Lower leg skin (tissue), 4 donors: Measurements from ENCODE around the gene EPB41L2. TPM values are rescaled to one million over a fixed set of nuclear protein-coding genes. Genes with fewer than 3 reads are reported as not detected.
"Not testable (repeated sequence)": the region's sequence is repeated elsewhere in the genome, so short reads cannot be mapped to it uniquely, and the experiment has no call there.

ENCODE experiments used
- DNase-seq, 2 donors: peaks; one replicate each; pipeline ENCODE4 v3.0.0-alpha.2; 2019; ENCODE audit warnings: low spot score in 2 of 2
- H3K4me3 ChIP-seq: fragments of 200-600 bp; sonication (generic); 2 replicates; pipeline ENCODE4 v1.5.1; 2017; ENCODE audit warnings: mild to moderate bottlenecking, low read depth; ENCODE audit not compliant: poor library complexity, severe bottlenecking
- POLR2A ChIP-seq, 2 donors: fragments of 450-650 bp; IDR thresholded peaks; one replicate each; pipeline ENCODE4 v1.6.1; 2016 to 2017; ENCODE audit warnings: antibody characterized with exemption in 2 of 2, mild to moderate bottlenecking in 1 of 2, moderate library complexity in 1 of 2
- whole genome bisulfite sequencing, 2 donors: methylation state at CpG; one replicate each; pipeline ENCODE4 v1.1.5; 2018; 5-methylcytosine and 5-hydroxymethylcytosine counted together
- intact Hi-C: fragments of 100-400 bp; cut with DNase I; formaldehyde crosslinking; loops from one replicate; pipeline ENCODE4 v1.15.0; 2023; ENCODE audit warnings: low total_unique reads
- total RNA-seq, 4 donors: library from RNA; depleted of rRNA; stranded (reverse); fragments of >200 nt; gene quantifications; one replicate each; pipeline ENCODE4 v1.1.0, GENCODE V29; 2016
- TF ChIP-seq, protein P1 (sequence below), 3 donors: fragments of 450-650 bp; IDR thresholded peaks; one replicate each; pipeline ENCODE4 v1.5.1; 2016; ENCODE audit warnings: antibody characterized with exemption in 3 of 3, mild to moderate bottlenecking in 3 of 3, moderate library complexity in 2 of 3

Gene EPB41L2
- total RNA-seq, 4 donors from 2014 or later = 8.6 to 19.4 (median 13.8) TPM

- 60 to 69% methylated on average over 2 of the region's 2 CpGs for WGBS, 2 donors
- DNase-seq = no peak
- TF ChIP-seq, protein P1, sequence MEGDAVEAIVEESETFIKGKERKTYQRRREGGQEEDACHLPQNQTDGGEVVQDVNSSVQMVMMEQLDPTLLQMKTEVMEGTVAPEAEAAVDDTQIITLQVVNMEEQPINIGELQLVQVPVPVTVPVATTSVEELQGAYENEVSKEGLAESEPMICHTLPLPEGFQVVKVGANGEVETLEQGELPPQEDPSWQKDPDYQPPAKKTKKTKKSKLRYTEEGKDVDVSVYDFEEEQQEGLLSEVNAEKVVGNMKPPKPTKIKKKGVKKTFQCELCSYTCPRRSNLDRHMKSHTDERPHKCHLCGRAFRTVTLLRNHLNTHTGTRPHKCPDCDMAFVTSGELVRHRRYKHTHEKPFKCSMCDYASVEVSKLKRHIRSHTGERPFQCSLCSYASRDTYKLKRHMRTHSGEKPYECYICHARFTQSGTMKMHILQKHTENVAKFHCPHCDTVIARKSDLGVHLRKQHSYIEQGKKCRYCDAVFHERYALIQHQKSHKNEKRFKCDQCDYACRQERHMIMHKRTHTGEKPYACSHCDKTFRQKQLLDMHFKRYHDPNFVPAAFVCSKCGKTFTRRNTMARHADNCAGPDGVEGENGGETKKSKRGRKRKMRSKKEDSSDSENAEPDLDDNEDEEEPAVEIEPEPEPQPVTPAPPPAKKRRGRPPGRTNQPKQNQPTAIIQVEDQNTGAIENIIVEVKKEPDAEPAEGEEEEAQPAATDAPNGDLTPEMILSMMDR (IDR thresholded peaks at IDR 0.05) = no peak
- no peak for TF ChIP-seq POLR2A (IDR thresholded peaks at IDR 0.05)
- intact Hi-C loops = no loop called here
- H3K4me3 ChIP-seq = no peak overlapping the region
Observed at GRCh38 chr6:130927305-130927704, 135.7 kb downstream of the EPB41L2 start.

GRCh38 chr6:130923350-130923749 lies 139.7 kb downstream of the EPB41L2 start:
- WGBS, 2 donors = 74 to 81% methylated on average over 1 of the region's 1 CpG
- H3K4me3 ChIP-seq = no peak overlapping the region
- TF ChIP-seq POLR2A (IDR thresholded peaks at IDR 0.05) = no peak
- TF ChIP-seq, protein P1 (IDR thresholded peaks at IDR 0.05) = no peak
- intact Hi-C loops = no loop called here
- no peak for DNase-seq

- no peak for TF ChIP-seq POLR2A (IDR thresholded peaks at IDR 0.05)
- TF ChIP-seq, protein P1 (IDR thresholded peaks at IDR 0.05) = no peak
Observed at GRCh38 chr6:130922922-130923321, 140.1 kb downstream of the EPB41L2 start.

DNA sequence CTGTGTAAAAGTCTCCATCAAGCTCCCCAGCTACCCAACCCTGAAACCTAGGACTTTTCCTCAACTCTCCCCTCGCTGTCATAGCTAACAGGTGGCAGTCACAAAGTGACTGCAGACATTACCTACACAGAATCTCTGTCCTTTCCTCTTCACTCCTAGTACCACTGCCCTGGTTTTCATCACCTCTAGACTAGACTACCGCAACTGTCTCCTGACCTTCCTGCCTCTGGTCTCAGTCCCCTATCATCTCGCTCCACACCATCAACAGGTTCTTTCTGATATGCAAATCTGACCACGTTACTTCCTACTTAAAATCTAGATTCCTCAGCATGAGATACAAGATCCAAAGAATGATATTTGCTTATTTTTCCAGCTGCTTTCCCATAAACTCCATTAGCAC lies 142.1 kb downstream of the EPB41L2 start:
- no peak for DNase-seq
- TF ChIP-seq, protein P1 (IDR thresholded peaks at IDR 0.05) = no peak
- no peak for TF ChIP-seq POLR2A (IDR thresholded peaks at IDR 0.05)
- 70 to 82% methylated on average over 4 of the region's 4 CpGs for WGBS, 2 donors
- no peak overlapping the region for H3K4me3 ChIP-seq
- intact Hi-C loops = no loop called here

More at GRCh38 chr6:130922922-130923321, 140.1 kb downstream of the EPB41L2 start:
- intact Hi-C loops = no loop called here
- no peak overlapping the region for H3K4me3 ChIP-seq
- WGBS, 2 donors = 94 to 95% methylated on average over 3 of the region's 3 CpGs
- DNase-seq = no peak

GRCh38 chr6:130918171-130918570 lies 144.9 kb downstream of the EPB41L2 start:
- TF ChIP-seq, protein P1 (IDR thresholded peaks at IDR 0.05) = no peak
- no peak for TF ChIP-seq POLR2A (IDR thresholded peaks at IDR 0.05)
- intact Hi-C loops = no loop called here
- 35 to 43% methylated on average over 4 of the region's 4 CpGs for WGBS, 2 donors
- DNase-seq = no peak
- no peak overlapping the region for H3K4me3 ChIP-seq

- DNase-seq, H3K4me3 ChIP-seq, intact Hi-C loops: not testable (repeated sequence)
- WGBS, 2 donors = 91% methylated on average over 2 of the region's 2 CpGs
Observed at GRCh38 chr6:130915606-130916005, 147.4 kb downstream of the EPB41L2 start.
